DOHH2 (cell line): ENCODE results near the gene AGPAT1.

ENCODE experiments used
- EZH2phosphoT487 ChIP-seq: fragments of 200-600 bp; sonication (generic); IDR thresholded peaks from 2 replicates; pipeline ENCODE4 v1.6.1; 2017; ENCODE audit warnings: borderline replicate concordance, mild to moderate bottlenecking, antibody characterized with exemption, low read length, moderate library complexity, mixed read lengths
- TF ChIP-seq, protein P1 (sequence below): fragments of 200-600 bp; sonication (generic); IDR thresholded peaks from one replicate; pipeline ENCODE4 v1.5.1; 2014; ENCODE audit warnings: antibody characterized with exemption, mild to moderate bottlenecking, low read depth, low read length; ENCODE audit not compliant: poor library complexity, severe bottlenecking

DNA sequence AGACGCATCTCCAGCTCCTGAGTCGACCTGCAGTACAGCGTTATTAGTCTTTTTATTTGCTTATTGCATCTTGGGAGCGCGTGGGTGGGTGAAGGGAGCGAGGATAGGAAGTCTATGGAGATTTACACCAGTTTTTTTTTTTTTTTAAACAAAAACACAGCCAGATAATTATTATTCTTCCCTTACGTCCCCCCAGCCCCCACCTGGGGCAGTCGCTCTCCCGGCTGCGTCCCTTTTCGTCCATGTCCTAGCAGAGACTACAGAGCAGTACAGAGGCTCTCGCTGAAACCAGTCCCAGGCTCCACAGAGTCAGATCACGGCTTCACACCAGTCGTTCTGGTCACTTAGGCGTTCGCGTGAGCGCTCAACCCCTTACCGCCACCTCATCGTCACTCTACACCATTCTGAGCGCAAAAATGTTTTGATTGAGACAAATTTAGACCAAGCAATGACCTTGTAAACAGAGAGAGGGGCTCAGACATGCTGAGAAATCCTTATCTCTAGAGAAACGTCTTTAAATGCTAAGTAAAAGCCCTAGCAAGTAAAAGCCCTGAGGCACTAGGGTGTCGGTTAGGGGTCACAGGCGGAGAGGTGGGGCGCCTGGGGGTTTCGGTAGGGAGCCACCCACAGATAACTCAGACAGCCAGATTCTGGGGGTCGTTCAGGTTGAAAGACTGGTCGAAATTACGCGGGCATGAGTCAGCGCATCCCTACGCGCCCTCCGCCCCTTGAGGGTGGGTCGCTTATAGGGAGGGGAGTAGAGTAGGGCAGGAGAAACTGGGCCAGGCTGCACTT, 22.9 kb downstream of the AGPAT1 start:
- TF ChIP-seq, protein P1, sequence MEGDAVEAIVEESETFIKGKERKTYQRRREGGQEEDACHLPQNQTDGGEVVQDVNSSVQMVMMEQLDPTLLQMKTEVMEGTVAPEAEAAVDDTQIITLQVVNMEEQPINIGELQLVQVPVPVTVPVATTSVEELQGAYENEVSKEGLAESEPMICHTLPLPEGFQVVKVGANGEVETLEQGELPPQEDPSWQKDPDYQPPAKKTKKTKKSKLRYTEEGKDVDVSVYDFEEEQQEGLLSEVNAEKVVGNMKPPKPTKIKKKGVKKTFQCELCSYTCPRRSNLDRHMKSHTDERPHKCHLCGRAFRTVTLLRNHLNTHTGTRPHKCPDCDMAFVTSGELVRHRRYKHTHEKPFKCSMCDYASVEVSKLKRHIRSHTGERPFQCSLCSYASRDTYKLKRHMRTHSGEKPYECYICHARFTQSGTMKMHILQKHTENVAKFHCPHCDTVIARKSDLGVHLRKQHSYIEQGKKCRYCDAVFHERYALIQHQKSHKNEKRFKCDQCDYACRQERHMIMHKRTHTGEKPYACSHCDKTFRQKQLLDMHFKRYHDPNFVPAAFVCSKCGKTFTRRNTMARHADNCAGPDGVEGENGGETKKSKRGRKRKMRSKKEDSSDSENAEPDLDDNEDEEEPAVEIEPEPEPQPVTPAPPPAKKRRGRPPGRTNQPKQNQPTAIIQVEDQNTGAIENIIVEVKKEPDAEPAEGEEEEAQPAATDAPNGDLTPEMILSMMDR = no peak
- no peak for TF ChIP-seq EZH2phosphoT487
